ENCODE data around the gene FARP1. TPM values are rescaled to one million over a fixed set of nuclear protein-coding genes. Genes with fewer than 3 reads are reported as not detected.

Gene FARP1
- total RNA-seq, 2 donors from 2014 or later, result 61.4 to 89.2 TPM

- no peak for DNase-seq (ENCODE audit: low spot score)
- intact Hi-C loops (cut with DNase I), result no loop called here
Measured at GRCh38 chr13:98311200-98311548, 168.3 kb downstream of the FARP1 start.

GRCh38 chr13:98312606-98313005 lies 169.7 kb downstream of the FARP1 start:
- DNase-seq (ENCODE audit: low spot score), result no peak
- intact Hi-C loops (cut with DNase I), result no loop called here

- intact Hi-C loops (cut with DNase I), result no loop called here
- no peak for DNase-seq (ENCODE audit: low spot score)
Measured at GRCh38 chr13:98313023-98313921, 170.4 kb downstream of the FARP1 start.

- no peak for DNase-seq (ENCODE audit: low spot score)
- intact Hi-C loops (cut with DNase I), result no loop called here
Measured at GRCh38 chr13:98313922-98314292, 171.0 kb downstream of the FARP1 start.

- intact Hi-C loops (cut with DNase I), result no loop called here
- no peak for DNase-seq (ENCODE audit: low spot score)
Measured at GRCh38 chr13:98315466-98315865, 172.6 kb downstream of the FARP1 start.

GRCh38 chr13:98315902-98316301 lies 173.0 kb downstream of the FARP1 start:
- no peak for DNase-seq (ENCODE audit: low spot score)

GRCh38 chr13:98317573-98318171 lies 174.8 kb downstream of the FARP1 start:
- intact Hi-C loops (cut with DNase I), result no loop called here
- DNase-seq (ENCODE audit: low spot score), result no peak

More at GRCh38 chr13:98315902-98316301, 173.0 kb downstream of the FARP1 start:
- intact Hi-C loops (cut with DNase I), result no loop called here

GRCh38 chr13:98318263-98318878 lies 175.5 kb downstream of the FARP1 start:
- DNase-seq (ENCODE audit: low spot score), result no peak
- intact Hi-C loops (cut with DNase I), result no loop called here

- DNase-seq (ENCODE audit: low spot score), result no peak
- intact Hi-C loops (cut with DNase I), result no loop called here
Measured at GRCh38 chr13:98320561-98321105, 177.7 kb downstream of the FARP1 start.

GRCh38 chr13:98321395-98321794 lies 178.5 kb downstream of the FARP1 start:
- intact Hi-C loops (cut with DNase I), result no loop called here
- DNase-seq (ENCODE audit: low spot score), result no peak

- DNase-seq (ENCODE audit: low spot score), result no peak
- intact Hi-C loops (cut with DNase I), result loop anchor here in 1 of 2 donors (1.0 kb wide), 1 partner anchor 18 kb away; no protein-coding TSS in a partner anchor
Measured at GRCh38 chr13:98322091-98322718, 179.3 kb downstream of the FARP1 start.

GRCh38 chr13:98324105-98324504 lies 181.2 kb downstream of the FARP1 start:
- DNase-seq (ENCODE audit: low spot score), result no peak
- intact Hi-C loops (cut with DNase I), result no loop called here

GRCh38 chr13:98325724-98326123 lies 182.8 kb downstream of the FARP1 start:
- no peak for DNase-seq (ENCODE audit: low spot score)
- intact Hi-C loops (cut with DNase I), result no loop called here

- DNase-seq (ENCODE audit: low spot score), result no peak
- intact Hi-C loops (cut with DNase I), result no loop called here
Measured at GRCh38 chr13:98326291-98326690, 183.4 kb downstream of the FARP1 start.

- no peak for DNase-seq (ENCODE audit: low spot score)
- intact Hi-C loops (cut with DNase I), result no loop called here
Measured at GRCh38 chr13:98327371-98328270, 184.7 kb downstream of the FARP1 start.

GRCh38 chr13:98328511-98328910 lies 185.6 kb downstream of the FARP1 start:
- intact Hi-C loops (cut with DNase I), result no loop called here
- DNase-seq (ENCODE audit: low spot score), result no peak

- DNase-seq (ENCODE audit: low spot score), result no peak
- intact Hi-C loops (cut with DNase I), result no loop called here
Measured at GRCh38 chr13:98332222-98332621, 189.3 kb downstream of the FARP1 start.

- intact Hi-C loops (cut with DNase I), result no loop called here
- DNase-seq (ENCODE audit: low spot score), result no peak
Measured at GRCh38 chr13:98332691-98333090, 189.8 kb downstream of the FARP1 start.

GRCh38 chr13:98333486-98333885 lies 190.6 kb downstream of the FARP1 start:
- intact Hi-C loops (cut with DNase I), result no loop called here

More at GRCh38 chr13:98333486-98333885, 190.6 kb downstream of the FARP1 start:
- no peak for DNase-seq (ENCODE audit: low spot score)
